NCI-H345 (cell line): ENCODE measurements around the gene SATL1.
"Not testable (repeated sequence)": the region's sequence is repeated elsewhere in the genome, so short reads cannot be mapped to it uniquely, and the experiment has no call there.

ENCODE experiments used
- DNase-seq: peaks from one replicate; lab custom pipeline; 2025; lab: John Stamatoyannopoulos, UW

The SATL1 gene

DNA sequence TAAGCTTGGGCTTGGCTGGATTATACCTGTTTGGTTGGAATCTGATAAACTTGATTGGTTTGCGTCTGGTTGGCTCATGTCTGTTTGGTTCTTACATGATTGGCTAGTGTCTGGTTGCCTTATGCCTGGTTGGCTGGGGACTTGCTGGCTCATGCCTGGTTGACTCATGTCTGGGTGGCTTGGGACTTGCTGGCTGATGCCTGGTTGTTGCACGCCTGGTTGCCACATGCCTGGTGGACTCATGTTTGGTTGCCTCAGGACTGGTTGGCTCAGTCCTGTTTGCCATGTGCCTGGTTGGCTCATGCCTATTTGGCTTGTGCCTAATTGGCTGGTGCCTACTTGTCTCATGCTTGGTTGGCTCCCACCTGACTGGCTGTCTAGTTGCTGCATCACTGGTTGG, 135.4 kb downstream of the SATL1 start:
- no peak for DNase-seq

DNA sequence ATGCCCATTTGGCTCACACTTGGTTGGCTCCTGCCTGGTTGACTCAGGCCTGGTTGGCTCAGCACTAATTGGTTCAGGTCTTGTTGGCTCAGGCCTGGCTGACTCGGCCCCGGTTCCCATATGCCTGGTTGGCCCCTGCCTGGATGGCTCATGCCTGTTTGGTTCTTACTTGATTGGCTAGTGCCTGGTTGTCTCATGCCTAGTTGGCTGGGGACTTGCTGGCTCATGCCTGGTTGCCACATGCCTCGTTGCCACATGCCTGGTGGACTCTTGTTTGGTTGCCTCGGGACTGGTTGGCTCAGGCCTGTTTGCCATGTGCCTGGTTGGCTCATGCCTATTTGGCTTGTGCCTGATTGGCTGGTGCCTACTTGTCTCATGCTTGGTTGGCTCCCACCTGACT, 136.2 kb downstream of the SATL1 start:
- DNase-seq: no peak

GRCh38 chrX:85089321-85089840, 154.2 kb downstream of the SATL1 start:
- DNase-seq: no peak

GRCh38 chrX:85084770-85085393, 158.7 kb downstream of the SATL1 start:
- DNase-seq: peak; percentile 1

DNA sequence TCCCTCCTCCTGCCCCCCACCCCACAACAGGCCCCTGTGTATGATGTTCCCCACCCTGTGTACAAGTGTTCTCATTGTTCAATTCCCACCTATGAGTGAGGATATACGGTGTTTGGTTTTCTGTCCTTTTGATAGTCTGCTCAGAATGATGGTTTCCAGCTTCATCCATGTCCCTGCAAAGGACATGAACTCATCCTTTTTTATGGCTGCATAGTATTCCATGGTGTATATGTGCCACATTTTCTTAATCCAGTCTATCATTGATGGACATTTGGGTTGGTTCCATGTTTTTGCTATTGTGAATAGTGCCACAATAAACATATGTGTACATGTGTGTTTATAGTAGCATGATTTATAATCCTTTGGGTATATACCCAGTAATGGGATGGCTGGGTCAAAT, 166.3 kb downstream of the SATL1 start:
- not testable (repeated sequence) for DNase-seq

DNA sequence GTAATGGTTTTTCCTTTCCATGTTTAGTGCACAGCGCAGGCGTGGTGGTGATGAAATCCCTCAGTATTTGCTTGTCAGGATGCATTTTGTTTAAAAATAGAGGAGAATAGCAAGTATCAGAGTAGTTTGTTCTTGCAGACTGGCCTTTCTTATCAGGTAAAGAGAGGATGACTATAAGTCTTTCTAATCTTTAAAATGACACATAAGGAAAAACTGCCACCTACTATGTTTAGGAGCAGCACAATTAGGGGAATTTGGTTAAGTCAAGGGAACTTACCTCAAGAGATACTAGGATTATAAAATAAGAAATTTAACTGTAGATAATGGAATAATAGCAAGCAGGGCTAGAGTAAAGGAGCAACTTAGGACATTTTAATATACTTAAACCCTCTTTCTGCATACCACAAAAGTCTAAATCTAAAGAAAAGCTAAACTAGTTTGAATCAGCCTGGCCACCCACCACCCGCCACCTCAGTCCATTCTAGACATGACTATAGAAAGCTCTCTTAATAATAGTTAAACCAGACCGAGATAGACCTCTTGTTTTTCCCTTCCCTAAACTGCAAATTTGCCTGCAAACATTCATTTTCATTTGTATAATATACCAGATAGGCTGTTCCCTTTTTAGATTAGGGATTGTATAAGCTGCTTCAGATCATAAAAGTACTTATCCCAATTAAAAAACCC, 177.9 kb downstream of the SATL1 start:
- DNase-seq: no peak

DNA sequence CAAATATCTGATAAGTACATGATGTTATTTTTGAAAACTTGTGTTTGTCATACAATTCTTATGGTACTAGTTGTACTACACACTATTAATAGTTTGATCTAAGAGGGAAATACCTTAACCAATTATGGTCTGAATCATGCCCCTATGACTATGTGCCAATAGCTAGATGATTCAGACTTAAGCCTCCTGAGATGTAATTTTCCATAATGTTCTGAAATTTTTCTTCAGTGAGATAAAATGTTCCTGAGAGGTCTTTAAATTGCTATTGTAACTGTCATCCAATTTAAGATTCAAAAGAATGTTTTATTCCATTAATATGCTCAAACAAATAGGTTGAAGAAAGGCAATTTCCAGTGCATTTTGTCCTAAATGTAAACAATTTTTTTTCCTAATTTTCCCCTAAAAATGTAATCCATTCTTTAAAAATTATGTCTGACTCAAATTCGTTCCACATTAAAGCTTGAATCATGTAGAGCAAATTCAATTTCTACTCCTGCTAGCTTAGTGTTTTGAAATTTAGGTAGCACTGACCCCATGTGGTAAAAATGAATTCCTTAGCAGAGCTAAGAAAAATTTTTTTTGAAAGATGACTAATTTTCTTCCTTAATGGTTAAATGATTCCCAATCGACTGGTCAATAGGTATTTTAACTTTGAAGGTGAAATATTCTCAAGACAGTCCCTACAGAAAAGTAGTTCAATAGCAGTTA, 190.8 kb downstream of the SATL1 start:
- no peak for DNase-seq

GRCh38 chrX:85052205-85052604, 191.4 kb downstream of the SATL1 start:
- DNase-seq: no peak

- no peak for DNase-seq
These were observed 192.0 kb downstream of the SATL1 start for GRCh38 chrX:85051627-85052026.
